ENCODE results near the gene ZNG1C.
"Not testable (repeated sequence)": the region's sequence is repeated elsewhere in the genome, so short reads cannot be mapped to it uniquely, and the experiment has no call there.

The ZNG1C gene

GRCh38 chr9:68343992-68344391 lies 102.2 kb downstream of the ZNG1C start:
- DNase-seq = not testable (repeated sequence)
